A549 (cell line): ENCODE data around the gene CLEC20A.

Experiments used
- CEBPB ChIP-seq, 2 experiments: fragments of >200 bp in 1 of 2; sonication (Bioruptor Twin) in 1 of 2; formaldehyde crosslinking in 1 of 2; IDR thresholded peaks; 2 replicates each; pipeline ENCODE4 v1.6.1; 2012 to 2016
- EHF ChIP-seq: fragments of 250-450 bp; sonication (Bioruptor Pico); IDR thresholded peaks from 2 replicates; pipeline ENCODE4 v1.5.0; 2020; ENCODE audit warnings: mild to moderate bottlenecking
- HDAC2 ChIP-seq: fragments of 200-600 bp; sonication (generic); IDR thresholded peaks from 2 replicates; pipeline ENCODE4 v1.6.1; 2016
- JUN ChIP-seq, 2 experiments: fragments of >200 bp; sonication (Bioruptor Twin); formaldehyde crosslinking; IDR thresholded peaks; 2 replicates in 1 of 2; 3 replicates in 1 of 2; pipeline ENCODE4 v1.6.1; 2016 to 2017
- POLR2A ChIP-seq: IDR thresholded peaks from 2 replicates; pipeline ENCODE4 v1.6.1; 2012; ENCODE audit warnings: mild to moderate bottlenecking, low read length
- POLR2AphosphoS2 ChIP-seq: conservative IDR thresholded peaks from 2 replicates; pipeline ENCODE4 v1.6.1; 2012; ENCODE audit warnings: low read length, improper control_type of control experiment, inconsistent platforms
- SMC3 ChIP-seq: fragments of >200 bp; sonication (Bioruptor Twin); formaldehyde crosslinking; IDR thresholded peaks from 3 replicates; pipeline ENCODE4 v1.6.1; 2018; ENCODE audit warnings: inconsistent platforms
- TF ChIP-seq, protein P1 (sequence below): fragments of 200-600 bp; sonication (generic); IDR thresholded peaks from 2 replicates; pipeline ENCODE4 v1.6.1; 2016; ENCODE audit warnings: antibody characterized with exemption, mild to moderate bottlenecking, moderate library complexity
- TF ChIP-seq, protein P2 (sequence below): fragments of >200 bp; sonication (Bioruptor Twin); formaldehyde crosslinking; IDR thresholded peaks from 3 replicates; pipeline ENCODE4 v1.5.1; 2016
- TF ChIP-seq, protein P3 (sequence below): fragments of >200 bp; sonication (Bioruptor Twin); formaldehyde crosslinking; IDR thresholded peaks from 3 replicates; pipeline ENCODE4 v1.6.1; 2016
- TF ChIP-seq, protein P4 (sequence below): IDR thresholded peaks from 2 replicates; pipeline ENCODE4 v1.6.1; 2012; ENCODE audit warnings: low read depth, borderline replicate concordance
- TF ChIP-seq, protein P5 (sequence below): fragments of 150-350 bp; IDR thresholded peaks from 2 replicates; pipeline ENCODE4 v1.6.1; 2014; ENCODE audit warnings: low read depth, mild to moderate bottlenecking, low read length
- TF ChIP-seq, protein P6 (sequence below): fragments of 250-450 bp; sonication (Bioruptor Pico); IDR thresholded peaks from 2 replicates; pipeline ENCODE4 v1.5.0; 2021; ENCODE audit warnings: mild to moderate bottlenecking, moderate library complexity, borderline replicate concordance

DNA sequence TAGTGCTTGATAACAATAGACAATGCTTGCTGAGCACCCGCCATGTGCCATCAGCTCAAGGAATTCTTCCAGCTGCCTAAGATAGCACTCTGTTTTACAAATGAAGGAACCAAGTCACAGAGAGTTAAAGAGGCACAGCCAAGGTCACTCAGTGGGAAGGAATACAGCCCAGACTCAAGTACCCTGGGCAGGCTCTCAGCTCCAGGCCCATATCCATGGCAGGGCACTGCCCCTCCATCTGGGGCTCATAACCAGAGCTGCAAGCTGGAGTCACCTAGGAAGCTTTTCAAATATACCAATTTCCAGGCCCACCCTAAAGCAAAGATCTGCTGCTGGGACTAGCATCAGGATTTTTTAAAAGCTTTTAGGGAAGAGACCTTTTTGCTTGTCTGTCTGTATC lies 1.6 kb downstream of the CLEC20A start:
- TF ChIP-seq, protein P1, sequence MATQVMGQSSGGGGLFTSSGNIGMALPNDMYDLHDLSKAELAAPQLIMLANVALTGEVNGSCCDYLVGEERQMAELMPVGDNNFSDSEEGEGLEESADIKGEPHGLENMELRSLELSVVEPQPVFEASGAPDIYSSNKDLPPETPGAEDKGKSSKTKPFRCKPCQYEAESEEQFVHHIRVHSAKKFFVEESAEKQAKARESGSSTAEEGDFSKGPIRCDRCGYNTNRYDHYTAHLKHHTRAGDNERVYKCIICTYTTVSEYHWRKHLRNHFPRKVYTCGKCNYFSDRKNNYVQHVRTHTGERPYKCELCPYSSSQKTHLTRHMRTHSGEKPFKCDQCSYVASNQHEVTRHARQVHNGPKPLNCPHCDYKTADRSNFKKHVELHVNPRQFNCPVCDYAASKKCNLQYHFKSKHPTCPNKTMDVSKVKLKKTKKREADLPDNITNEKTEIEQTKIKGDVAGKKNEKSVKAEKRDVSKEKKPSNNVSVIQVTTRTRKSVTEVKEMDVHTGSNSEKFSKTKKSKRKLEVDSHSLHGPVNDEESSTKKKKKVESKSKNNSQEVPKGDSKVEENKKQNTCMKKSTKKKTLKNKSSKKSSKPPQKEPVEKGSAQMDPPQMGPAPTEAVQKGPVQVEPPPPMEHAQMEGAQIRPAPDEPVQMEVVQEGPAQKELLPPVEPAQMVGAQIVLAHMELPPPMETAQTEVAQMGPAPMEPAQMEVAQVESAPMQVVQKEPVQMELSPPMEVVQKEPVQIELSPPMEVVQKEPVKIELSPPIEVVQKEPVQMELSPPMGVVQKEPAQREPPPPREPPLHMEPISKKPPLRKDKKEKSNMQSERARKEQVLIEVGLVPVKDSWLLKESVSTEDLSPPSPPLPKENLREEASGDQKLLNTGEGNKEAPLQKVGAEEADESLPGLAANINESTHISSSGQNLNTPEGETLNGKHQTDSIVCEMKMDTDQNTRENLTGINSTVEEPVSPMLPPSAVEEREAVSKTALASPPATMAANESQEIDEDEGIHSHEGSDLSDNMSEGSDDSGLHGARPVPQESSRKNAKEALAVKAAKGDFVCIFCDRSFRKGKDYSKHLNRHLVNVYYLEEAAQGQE, result no peak
- TF ChIP-seq HDAC2 (no peak), POLR2A (no peak), SMC3 (no peak), POLR2AphosphoS2 (no peak), CEBPB (IDR thresholded peaks at IDR 0.05) (no peak), JUN (IDR thresholded peaks at IDR 0.05) (no peak), EHF (no peak)
- TF ChIP-seq, protein P2, sequence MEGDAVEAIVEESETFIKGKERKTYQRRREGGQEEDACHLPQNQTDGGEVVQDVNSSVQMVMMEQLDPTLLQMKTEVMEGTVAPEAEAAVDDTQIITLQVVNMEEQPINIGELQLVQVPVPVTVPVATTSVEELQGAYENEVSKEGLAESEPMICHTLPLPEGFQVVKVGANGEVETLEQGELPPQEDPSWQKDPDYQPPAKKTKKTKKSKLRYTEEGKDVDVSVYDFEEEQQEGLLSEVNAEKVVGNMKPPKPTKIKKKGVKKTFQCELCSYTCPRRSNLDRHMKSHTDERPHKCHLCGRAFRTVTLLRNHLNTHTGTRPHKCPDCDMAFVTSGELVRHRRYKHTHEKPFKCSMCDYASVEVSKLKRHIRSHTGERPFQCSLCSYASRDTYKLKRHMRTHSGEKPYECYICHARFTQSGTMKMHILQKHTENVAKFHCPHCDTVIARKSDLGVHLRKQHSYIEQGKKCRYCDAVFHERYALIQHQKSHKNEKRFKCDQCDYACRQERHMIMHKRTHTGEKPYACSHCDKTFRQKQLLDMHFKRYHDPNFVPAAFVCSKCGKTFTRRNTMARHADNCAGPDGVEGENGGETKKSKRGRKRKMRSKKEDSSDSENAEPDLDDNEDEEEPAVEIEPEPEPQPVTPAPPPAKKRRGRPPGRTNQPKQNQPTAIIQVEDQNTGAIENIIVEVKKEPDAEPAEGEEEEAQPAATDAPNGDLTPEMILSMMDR, result no peak
- TF ChIP-seq, protein P3, sequence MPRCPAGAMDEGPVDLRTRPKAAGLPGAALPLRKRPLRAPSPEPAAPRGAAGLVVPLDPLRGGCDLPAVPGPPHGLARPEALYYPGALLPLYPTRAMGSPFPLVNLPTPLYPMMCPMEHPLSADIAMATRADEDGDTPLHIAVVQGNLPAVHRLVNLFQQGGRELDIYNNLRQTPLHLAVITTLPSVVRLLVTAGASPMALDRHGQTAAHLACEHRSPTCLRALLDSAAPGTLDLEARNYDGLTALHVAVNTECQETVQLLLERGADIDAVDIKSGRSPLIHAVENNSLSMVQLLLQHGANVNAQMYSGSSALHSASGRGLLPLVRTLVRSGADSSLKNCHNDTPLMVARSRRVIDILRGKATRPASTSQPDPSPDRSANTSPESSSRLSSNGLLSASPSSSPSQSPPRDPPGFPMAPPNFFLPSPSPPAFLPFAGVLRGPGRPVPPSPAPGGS, result no peak
- TF ChIP-seq, protein P4, sequence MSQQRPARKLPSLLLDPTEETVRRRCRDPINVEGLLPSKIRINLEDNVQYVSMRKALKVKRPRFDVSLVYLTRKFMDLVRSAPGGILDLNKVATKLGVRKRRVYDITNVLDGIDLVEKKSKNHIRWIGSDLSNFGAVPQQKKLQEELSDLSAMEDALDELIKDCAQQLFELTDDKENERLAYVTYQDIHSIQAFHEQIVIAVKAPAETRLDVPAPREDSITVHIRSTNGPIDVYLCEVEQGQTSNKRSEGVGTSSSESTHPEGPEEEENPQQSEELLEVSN, result no peak
- TF ChIP-seq, protein P5, sequence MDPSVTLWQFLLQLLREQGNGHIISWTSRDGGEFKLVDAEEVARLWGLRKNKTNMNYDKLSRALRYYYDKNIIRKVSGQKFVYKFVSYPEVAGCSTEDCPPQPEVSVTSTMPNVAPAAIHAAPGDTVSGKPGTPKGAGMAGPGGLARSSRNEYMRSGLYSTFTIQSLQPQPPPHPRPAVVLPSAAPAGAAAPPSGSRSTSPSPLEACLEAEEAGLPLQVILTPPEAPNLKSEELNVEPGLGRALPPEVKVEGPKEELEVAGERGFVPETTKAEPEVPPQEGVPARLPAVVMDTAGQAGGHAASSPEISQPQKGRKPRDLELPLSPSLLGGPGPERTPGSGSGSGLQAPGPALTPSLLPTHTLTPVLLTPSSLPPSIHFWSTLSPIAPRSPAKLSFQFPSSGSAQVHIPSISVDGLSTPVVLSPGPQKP, result no peak
- TF ChIP-seq, protein P6, sequence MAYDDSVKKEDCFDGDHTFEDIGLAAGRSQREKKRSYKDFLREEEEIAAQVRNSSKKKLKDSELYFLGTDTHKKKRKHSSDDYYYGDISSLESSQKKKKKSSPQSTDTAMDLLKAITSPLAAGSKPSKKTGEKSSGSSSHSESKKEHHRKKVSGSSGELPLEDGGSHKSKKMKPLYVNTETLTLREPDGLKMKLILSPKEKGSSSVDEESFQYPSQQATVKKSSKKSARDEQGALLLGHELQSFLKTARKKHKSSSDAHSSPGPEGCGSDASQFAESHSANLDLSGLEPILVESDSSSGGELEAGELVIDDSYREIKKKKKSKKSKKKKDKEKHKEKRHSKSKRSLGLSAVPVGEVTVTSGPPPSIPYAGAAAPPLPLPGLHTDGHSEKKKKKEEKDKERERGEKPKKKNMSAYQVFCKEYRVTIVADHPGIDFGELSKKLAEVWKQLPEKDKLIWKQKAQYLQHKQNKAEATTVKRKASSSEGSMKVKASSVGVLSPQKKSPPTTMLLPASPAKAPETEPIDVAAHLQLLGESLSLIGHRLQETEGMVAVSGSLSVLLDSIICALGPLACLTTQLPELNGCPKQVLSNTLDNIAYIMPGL (CRISPR knock-in tag), result no peak
